Measurements from ENCODE around the gene OR10J5.
"Not testable (repeated sequence)": the region's sequence is repeated elsewhere in the genome, so short reads cannot be mapped to it uniquely, and the experiment has no call there.

OR10J5 gene

DNA sequence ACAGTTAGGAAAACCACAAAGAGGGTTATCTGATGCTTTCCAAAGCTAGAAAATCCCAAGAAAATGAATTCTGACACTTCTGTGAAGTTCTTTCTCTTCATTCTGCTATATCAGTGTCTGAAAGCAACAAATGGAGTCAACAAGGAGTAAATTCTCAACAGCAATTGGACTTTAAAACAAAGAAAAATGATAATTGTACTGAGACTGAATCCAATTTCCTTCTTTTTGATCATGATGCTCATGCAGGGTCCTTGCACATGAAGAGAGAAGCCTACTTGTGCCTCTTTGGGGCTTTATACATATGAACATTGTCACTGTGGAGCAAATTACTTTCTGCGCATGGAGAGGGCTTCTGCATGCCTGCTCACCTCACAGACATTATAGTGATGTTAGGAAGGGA, at the start of gene OR10J5:
Gene OR10J5 (minus strand): TSS at position 101 of the 400 bp plus-strand sequence. CDS start 0 bp downstream, at position 101.
- no peak for DNase-seq

- DNase-seq, result no peak
Measured at GRCh38 chr1:159584536-159584935, 48.7 kb upstream of the OR10J5 start.

- no peak for DNase-seq
Measured at GRCh38 chr1:159581422-159581821, 45.6 kb upstream of the OR10J5 start.

DNA sequence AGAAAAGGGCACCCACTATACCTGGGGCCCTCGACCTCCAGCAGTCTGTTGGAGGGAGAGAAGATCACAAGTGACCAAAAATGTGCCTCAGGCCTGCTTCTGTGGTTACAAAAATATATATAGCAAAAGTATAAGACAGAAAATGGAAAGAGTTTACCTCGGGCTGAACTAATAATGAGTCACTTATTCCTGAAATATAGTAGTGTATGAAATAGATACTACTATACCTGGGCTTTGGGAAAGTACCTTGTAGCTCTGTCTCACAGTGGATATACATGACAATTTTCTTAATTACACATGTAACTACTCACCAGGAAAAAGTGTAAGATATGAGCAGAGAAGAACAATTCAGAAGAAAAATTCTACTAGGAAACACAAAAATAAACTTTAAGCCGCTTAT, 44.5 kb upstream of the OR10J5 start:
- no peak for DNase-seq

- DNase-seq, result no peak
Measured at GRCh38 chr1:159577446-159577845, 41.6 kb upstream of the OR10J5 start.

DNA sequence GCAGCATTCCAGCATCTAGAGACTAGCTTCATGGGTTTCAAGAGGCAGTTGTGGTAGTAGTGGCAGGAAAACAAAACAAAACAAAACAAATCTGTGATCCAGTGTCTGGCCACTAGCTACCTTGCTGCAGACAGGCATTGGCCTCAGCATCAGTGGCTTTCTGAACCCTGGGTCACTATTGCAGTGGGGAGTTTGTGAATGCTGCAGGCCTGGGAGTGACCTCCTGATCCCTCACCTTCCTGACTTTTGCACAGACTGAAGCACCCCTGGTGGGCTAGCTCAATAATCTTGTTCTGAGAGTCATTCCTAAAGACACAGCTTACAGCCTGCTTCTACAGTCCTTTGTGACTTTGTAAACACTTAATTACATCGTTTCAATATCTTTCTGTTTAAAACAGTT, 26.9 kb upstream of the OR10J5 start:
- no peak for DNase-seq

- no peak for DNase-seq
Measured at GRCh38 chr1:159561497-159561896, 25.7 kb upstream of the OR10J5 start.

GRCh38 chr1:159560599-159560998, 24.8 kb upstream of the OR10J5 start:
- no peak for DNase-seq

- no peak for DNase-seq
Measured at GRCh38 chr1:159556931-159557369, 21.1 kb upstream of the OR10J5 start.

DNA sequence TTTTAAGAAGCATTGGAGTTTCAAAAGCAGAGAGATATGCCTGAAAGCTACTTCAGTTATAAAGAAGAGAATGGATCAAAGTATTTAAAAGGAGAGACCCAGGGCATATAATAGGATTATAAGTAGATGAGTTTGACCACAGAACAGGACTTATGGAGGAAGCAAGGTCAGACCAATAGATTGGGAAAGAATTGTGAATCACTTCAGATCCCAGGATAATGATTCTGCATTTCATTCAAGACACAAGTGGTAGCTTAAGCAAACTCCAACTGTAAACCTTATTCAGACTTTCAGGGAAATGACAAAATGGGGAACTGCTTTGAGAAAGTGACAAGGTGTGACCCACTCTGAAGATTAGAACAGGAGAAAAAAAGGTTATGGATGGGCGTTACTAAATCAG, 18.9 kb upstream of the OR10J5 start:
- DNase-seq, result no peak

DNA sequence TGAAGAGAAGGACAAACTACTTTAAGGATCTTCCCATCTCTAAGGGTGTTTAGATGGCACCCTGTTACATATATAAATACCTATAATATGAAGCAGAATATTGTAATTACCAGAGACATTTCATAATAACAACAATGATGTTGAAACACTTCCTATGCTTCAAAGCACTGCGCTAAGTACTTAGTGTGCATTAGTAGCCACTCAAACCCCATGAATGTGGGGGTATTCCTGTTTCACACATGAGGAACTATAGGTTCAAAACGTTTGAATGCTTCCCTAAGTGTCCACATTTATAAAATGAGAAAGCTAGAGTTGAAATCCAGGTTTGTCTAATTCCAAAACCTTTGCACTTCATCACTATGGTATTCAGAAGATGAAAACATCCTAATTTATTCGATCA, 18.5 kb upstream of the OR10J5 start:
- DNase-seq, result no peak

DNA sequence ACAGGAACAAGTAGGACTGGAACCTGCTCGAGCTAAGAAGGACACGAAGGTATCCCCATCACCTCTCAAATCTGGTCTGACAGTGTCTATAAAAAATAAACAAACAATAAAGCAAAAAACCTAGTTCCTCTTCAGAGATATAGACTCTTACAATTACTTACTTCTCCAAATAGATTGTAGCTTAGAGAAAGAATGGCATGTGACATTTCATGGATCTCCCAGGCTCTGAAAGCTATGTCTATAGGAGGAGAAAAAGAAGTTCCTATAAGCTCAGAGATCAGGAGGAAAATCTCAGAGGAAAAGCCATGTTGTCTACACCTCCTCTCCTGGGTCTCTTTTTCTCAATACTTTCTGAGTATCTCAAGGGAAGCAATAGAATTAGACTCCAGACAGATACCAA, 12.3 kb upstream of the OR10J5 start:
- no peak for DNase-seq

DNA sequence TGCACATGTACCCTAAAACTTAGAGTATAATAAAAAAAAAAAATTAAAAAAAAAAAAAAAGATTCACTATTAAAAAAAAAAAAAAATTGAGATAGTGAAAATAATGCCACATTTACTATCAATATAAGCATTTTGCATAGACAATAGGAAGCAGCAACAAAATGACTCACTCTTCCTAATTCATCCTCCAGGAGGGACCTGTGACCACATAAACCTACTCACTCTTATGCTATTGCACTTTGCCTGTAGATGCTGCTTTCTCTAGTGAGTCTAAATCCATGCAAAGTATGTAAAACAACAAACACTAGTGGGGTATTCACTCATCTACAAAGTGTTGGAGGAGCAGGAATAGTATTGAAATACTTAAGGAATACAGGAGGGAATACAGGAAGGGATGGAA, 2.9 kb downstream of the OR10J5 start:
- no peak for DNase-seq

DNA sequence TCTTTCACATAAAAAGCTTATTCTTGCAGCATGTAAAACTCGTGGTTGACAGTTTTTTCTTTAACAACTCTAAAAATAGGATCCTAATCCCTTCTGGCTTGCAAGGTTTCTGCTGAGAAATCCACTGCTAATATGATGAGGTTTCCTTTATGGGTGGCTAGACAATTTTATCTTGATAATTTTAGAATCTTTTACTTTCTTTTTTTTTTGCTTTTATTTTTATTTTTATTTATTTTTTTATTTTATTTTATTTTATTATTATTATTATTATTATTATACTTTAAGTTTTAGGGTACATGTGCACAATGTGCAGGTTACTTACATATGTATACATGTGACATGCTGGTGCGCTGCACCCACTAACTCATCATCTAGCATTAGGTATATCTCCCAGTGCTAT, 11.0 kb downstream of the OR10J5 start:
- not testable (repeated sequence) for DNase-seq

DNA sequence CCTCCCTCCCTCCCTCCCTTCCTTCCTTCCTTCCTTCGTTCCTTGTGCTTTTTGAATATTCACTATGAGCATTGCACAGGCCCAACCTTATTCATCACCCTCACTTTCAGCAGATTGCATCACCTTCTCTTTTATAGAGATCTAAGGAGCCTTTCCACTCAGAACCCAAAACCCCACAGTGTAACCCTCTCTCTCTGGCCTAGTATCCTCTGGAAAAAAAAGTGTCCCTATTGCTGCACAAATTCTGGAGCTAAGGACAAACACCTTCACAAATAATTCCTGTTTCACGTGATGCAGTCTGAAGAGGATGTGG, 25.6 kb downstream of the OR10J5 start:
- no peak for DNase-seq

- DNase-seq, result no peak
Measured at GRCh38 chr1:159509440-159510228, 26.2 kb downstream of the OR10J5 start.

- DNase-seq, result no peak
Measured at GRCh38 chr1:159508951-159509350, 26.9 kb downstream of the OR10J5 start.

- no peak for DNase-seq
Measured at GRCh38 chr1:159505676-159506075, 30.1 kb downstream of the OR10J5 start.

DNA sequence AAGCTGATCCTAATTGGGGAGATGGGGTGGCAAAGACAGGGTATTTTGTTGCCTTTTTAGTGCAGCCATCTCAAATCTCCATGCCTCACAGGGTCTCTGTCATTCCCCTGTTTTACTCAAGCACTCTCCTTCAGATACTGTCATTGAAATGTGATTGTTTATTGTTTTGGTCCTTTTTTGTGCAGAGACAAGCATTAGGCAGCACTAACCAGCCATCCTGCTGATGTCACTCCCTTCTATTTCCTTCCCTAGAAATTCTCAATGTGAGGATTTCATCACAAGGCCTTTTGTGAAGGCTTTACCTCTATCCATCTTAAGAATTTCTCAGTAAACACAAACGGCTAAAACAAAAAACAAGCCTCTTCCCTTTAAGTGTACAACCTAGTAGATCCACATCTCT, 34.7 kb downstream of the OR10J5 start:
- DNase-seq, result no peak

- DNase-seq, result not testable (repeated sequence)
Measured at GRCh38 chr1:159494513-159495210, 41.1 kb downstream of the OR10J5 start.

DNA sequence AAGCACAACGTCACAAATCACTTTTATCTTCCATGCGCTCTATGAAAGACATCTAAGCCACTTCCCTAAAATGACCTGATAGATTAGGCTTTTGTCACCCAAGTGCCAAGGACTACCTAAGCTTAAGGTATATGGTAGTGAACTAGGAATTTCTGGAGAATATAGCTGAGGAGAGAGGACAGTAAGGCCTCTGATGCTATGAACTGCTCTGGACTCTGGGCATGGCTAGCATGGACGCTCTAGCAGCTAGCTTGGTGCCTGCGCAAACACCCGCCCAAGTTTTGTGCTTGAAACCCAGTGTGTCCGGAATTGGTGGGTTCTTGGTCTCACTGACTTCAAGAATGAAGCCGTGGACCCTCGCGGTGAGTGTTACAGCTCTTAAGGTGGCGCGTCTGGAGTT, 42.5 kb downstream of the OR10J5 start:
- DNase-seq, result no peak

DNA sequence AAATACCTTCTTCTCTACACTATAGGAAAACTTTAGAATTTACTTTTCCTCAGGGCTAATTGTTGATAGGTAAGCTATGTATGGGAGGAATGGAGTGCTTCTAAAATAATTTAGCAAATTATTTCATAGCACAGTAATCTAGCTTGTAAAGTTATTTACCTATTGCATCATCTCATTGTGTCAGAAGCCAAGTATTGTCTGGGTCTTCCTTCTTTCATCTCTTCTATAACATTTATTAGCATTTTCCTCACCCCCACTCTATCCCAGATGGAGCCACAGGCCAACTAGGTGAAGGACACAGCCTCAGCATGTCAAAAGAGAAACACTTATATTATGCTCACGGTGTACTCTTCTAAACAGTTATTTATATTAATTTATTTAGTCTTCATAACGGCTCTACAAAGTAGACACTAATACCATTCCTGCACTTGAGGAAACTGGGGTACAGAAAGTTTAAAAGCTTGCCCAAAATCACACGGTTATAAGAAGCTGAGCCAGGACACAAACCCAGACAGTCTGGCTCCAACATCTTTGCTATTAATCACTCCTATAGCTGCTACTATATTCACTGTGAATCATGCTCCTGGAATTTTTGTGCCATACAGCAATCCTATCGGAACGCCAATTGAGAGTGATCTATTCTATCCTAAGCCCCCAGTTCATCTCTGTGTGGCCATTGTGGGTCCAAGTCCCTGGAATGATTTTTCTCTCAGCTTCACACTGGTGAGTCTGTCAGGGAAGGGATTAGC, 43.1 kb downstream of the OR10J5 start:
- DNase-seq, result no peak
